Osteoblast (primary cell): ENCODE results near the gene ELK1. TPM values are rescaled to one million over a fixed set of nuclear protein-coding genes. Genes with fewer than 3 reads are reported as not detected.

Source experiments
- DNase-seq: peaks from one replicate; pipeline ENCODE4 v3.0.0; 2011; ENCODE audit warnings: low spot score, mixed read lengths; ENCODE audit not compliant: insufficient read length; ENCODE audit errors: missing footprints
- H2AFZ ChIP-seq: 2 replicates; pipeline ENCODE4 v1.6.0; 2011; ENCODE audit warnings: mild to moderate bottlenecking, low read length
- H3K27ac ChIP-seq: 2 replicates; pipeline ENCODE4 v1.5.1; 2011; ENCODE audit warnings: mild to moderate bottlenecking, low read depth, low read length, moderate library complexity
- H3K27me3 ChIP-seq: 2 replicates; pipeline ENCODE4 v1.6.0; 2012; ENCODE audit warnings: mild to moderate bottlenecking, control low read depth, inconsistent platforms, low read length, moderate library complexity; ENCODE audit not compliant: insufficient read depth
- H3K36me3 ChIP-seq: 2 replicates; pipeline ENCODE4 v1.5.1; 2011; ENCODE audit warnings: mild to moderate bottlenecking, low read length, control low read depth, moderate library complexity; ENCODE audit not compliant: insufficient read depth
- H3K4me1 ChIP-seq: 2 replicates; pipeline ENCODE4 v1.5.1; 2011; ENCODE audit warnings: mild to moderate bottlenecking, low read length, control low read depth, moderate library complexity; ENCODE audit not compliant: insufficient read depth
- H3K4me2 ChIP-seq: 2 replicates; pipeline ENCODE4 v1.6.0; 2011; ENCODE audit warnings: mild to moderate bottlenecking, low read length; ENCODE audit not compliant: insufficient read depth
- H3K4me3 ChIP-seq: fragments of 200-600 bp; sonication (generic); 3 replicates; pipeline ENCODE4 v1.5.1; 2012; ENCODE audit warnings: mild to moderate bottlenecking, low read length, inconsistent platforms; ENCODE audit not compliant: insufficient read depth
- H3K79me2 ChIP-seq: 2 replicates; pipeline ENCODE4 v1.6.0; 2012; ENCODE audit warnings: mild to moderate bottlenecking, low read length, control low read depth, inconsistent platforms; ENCODE audit not compliant: insufficient read depth
- H3K9me3 ChIP-seq: 2 replicates; pipeline ENCODE4 v1.5.1; 2011; ENCODE audit warnings: low read depth, low read length, control low read depth
- H4K20me1 ChIP-seq: 2 replicates; pipeline ENCODE4 v1.6.0; 2012; ENCODE audit warnings: mild to moderate bottlenecking, low read length, control low read depth; ENCODE audit not compliant: insufficient read depth
- total RNA-seq: library from RNA; depleted of rRNA; stranded (reverse); fragments of >200 nt; gene quantifications from 2 replicates; pipeline ENCODE4 v1.2.3, GENCODE V29; 2012
- TF ChIP-seq, protein P1 (sequence below): IDR thresholded peaks from 2 replicates; pipeline ENCODE4 v1.5.1; 2011; ENCODE audit warnings: mild to moderate bottlenecking, low read depth, low read length, moderate library complexity; ENCODE audit errors: extremely low read depth

The ELK1 gene
- total RNA-seq, 1 donor, result 37.6 TPM

DNA sequence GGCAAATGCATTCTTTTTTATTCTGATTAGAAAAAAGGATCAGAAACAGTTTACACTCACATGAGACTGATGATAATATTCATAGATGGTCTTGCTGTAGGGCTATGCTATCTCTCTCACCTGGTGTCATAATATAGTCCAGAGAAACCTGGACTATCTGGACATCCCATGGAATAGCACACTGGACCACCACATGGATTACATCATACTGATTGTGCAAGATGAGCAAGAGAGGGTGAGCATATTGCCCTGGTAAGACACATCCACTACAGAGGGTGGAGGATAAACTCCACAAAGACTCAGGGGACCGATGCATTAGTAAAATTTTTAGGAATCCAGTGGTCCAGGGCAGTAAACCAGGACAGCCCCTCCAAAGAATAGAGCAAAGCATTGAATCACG, 38.9 kb downstream of the ELK1 start:
- no peak overlapping the region for H3K4me3 ChIP-seq
- H3K27me3 ChIP-seq, result no peaks in the 10 kb centered on the region
- no peaks in the 10 kb centered on the region for H3K4me1 ChIP-seq
- H3K36me3 ChIP-seq, result no peaks in the 10 kb centered on the region
- no peak overlapping the region for H3K27ac ChIP-seq
- H3K9me3 ChIP-seq, result no peaks in the 10 kb centered on the region
- no peaks in the 10 kb centered on the region for H4K20me1 ChIP-seq
- DNase-seq, result no peak
- H2AFZ ChIP-seq, result no peak overlapping the region
- TF ChIP-seq, protein P1, sequence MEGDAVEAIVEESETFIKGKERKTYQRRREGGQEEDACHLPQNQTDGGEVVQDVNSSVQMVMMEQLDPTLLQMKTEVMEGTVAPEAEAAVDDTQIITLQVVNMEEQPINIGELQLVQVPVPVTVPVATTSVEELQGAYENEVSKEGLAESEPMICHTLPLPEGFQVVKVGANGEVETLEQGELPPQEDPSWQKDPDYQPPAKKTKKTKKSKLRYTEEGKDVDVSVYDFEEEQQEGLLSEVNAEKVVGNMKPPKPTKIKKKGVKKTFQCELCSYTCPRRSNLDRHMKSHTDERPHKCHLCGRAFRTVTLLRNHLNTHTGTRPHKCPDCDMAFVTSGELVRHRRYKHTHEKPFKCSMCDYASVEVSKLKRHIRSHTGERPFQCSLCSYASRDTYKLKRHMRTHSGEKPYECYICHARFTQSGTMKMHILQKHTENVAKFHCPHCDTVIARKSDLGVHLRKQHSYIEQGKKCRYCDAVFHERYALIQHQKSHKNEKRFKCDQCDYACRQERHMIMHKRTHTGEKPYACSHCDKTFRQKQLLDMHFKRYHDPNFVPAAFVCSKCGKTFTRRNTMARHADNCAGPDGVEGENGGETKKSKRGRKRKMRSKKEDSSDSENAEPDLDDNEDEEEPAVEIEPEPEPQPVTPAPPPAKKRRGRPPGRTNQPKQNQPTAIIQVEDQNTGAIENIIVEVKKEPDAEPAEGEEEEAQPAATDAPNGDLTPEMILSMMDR, result no peak
- H3K79me2 ChIP-seq, result no peaks in the 10 kb centered on the region
- no peak overlapping the region for H3K4me2 ChIP-seq

DNA sequence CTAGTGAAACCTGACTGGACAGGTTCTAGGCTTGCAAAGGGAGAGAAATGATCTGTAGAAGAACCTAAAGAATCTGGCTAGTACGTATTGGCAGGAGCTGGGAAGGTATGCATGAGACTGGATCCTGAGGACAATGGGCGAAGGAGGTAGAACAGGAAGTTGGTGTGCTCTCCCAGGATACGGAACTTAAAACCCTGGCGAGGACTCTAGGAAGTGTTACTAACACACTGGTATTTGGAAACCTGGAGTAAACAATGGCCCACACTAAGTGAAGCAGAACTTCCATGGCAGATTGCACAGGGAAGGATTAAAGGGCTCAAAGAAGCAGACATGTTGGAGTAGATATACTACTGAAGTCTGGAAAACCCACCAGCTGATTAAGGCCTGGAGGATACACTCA, 39.9 kb downstream of the ELK1 start:
- TF ChIP-seq, protein P1, result no peak
- DNase-seq, result no peak
- H3K79me2 ChIP-seq, result no peaks in the 10 kb centered on the region
- no peaks in the 10 kb centered on the region for H3K9me3 ChIP-seq
- H3K36me3 ChIP-seq, result no peaks in the 10 kb centered on the region
- no peaks in the 10 kb centered on the region for H3K4me1 ChIP-seq
- H4K20me1 ChIP-seq, result no peaks in the 10 kb centered on the region
- no peak overlapping the region for H2AFZ ChIP-seq
- H3K27me3 ChIP-seq, result no peaks in the 10 kb centered on the region
- H3K4me3 ChIP-seq, result no peak overlapping the region
- no peak overlapping the region for H3K27ac ChIP-seq
- H3K4me2 ChIP-seq, result no peak overlapping the region

DNA sequence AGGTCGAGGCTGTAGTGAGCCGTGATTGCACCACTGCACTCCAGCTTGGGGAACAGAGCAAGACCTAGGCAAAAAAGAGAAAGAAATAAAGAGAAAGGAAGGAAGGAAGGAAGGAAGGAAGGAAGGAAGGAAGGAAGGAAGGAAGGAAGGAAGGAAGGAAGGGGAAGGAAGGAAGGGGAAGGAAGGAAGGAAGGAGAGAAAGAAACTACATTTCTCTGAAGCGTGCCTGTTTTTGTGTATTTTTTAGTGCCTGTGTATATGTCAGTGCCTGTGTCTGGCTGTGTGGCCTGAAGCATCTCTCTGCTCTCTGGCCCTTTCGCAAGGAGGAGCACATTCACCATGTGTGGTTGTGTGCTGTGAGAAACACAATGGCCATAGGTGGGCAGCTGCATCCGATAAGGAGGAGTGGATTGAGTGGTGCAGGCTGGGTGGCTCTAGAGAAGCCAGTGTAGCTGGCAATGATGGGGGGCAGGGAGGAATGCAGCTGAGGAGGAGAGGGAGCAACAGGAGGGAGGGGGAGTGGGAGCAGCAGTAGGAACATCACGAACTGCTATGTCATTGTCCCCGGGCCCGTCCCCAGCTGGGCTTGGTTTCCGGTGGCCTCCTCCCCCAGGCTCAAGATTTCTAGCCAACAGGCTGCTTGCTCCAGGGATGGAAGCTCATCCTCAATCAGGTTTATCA, 42.1 kb downstream of the ELK1 start:
- Histone ChIP-seq H3K36me3 (no peaks in the 10 kb centered on the region), H3K79me2 (no peaks in the 10 kb centered on the region), H2AFZ (no peak overlapping the region), H3K27ac (no peak overlapping the region), H3K27me3 (peaks cover 4% of the 10 kb centered on the region), H3K4me2 (no peak overlapping the region), H4K20me1 (no peaks in the 10 kb centered on the region), H3K9me3 (no peaks in the 10 kb centered on the region), H3K4me1 (no peaks in the 10 kb centered on the region), H3K4me3 (no peak overlapping the region)
- TF ChIP-seq, protein P1, result no peak
- DNase-seq, result no peak

- no peaks in the 10 kb centered on the region for H3K79me2 ChIP-seq
- H4K20me1 ChIP-seq, result no peaks in the 10 kb centered on the region
- peaks cover 4% of the 10 kb centered on the region for H3K27me3 ChIP-seq
- no peak overlapping the region for H3K27ac ChIP-seq
- no peak overlapping the region for H3K4me2 ChIP-seq
- no peak for DNase-seq
- H3K9me3 ChIP-seq, result no peaks in the 10 kb centered on the region
- H2AFZ ChIP-seq, result no peak overlapping the region
- no peak overlapping the region for H3K4me3 ChIP-seq
- TF ChIP-seq, protein P1, result no peak
- no peaks in the 10 kb centered on the region for H3K4me1 ChIP-seq
- H3K36me3 ChIP-seq, result no peaks in the 10 kb centered on the region
These were observed 43.3 kb downstream of the ELK1 start for GRCh38 chrX:47607091-47607490.
